Activated CD4-positive, alpha-beta T cell treated with anti-CD3 and anti-CD28 coated beads, Interleukin-2, Interleukin-4, amounts not matched to agents 100 ng/mL and 50 ng/mL, durations not matched to agents 16 hours and 8 hours (primary cell): ENCODE data around the gene CD46.
A peak's percentile ranks its signal among the peaks of the same experiment; 100 is the strongest.
"Not testable (repeated sequence)": the region's sequence is repeated elsewhere in the genome, so short reads cannot be mapped to it uniquely, and the experiment has no call there.

Source experiments
- DNase-seq: peaks from one replicate; pipeline ENCODE4 v3.0.0-alpha.2; 2020; ENCODE audit warnings: low spot score

CD46 gene

GRCh38 chr1:207751790-207752455, at the start of gene CD46:
TSS of gene CD46 (plus strand) at chr1:207752054. CDS start at chr1:207752213, 159 bp downstream.
- peak; percentile 94 for DNase-seq

GRCh38 chr1:207702317-207702716, 49.5 kb upstream of the CD46 start:
- DNase-seq = no peak

- no peak for DNase-seq
Observed at GRCh38 chr1:207703712-207704111, 48.1 kb upstream of the CD46 start.

- not testable (repeated sequence) for DNase-seq
Observed at GRCh38 chr1:207708004-207708403, 43.9 kb upstream of the CD46 start.

- no peak for DNase-seq
Observed at GRCh38 chr1:207711285-207711684, 40.6 kb upstream of the CD46 start.

GRCh38 chr1:207712701-207713100, 39.2 kb upstream of the CD46 start:
- DNase-seq = not testable (repeated sequence)

GRCh38 chr1:207713529-207713928, 38.3 kb upstream of the CD46 start:
- DNase-seq = no peak

GRCh38 chr1:207719234-207719633, 32.6 kb upstream of the CD46 start:
- DNase-seq = no peak

- not testable (repeated sequence) for DNase-seq
Observed at GRCh38 chr1:207728200-207728858, 23.5 kb upstream of the CD46 start.

- not testable (repeated sequence) for DNase-seq
Observed at GRCh38 chr1:207737503-207738157, 14.2 kb upstream of the CD46 start.

GRCh38 chr1:207738158-207738659, 13.6 kb upstream of the CD46 start:
- DNase-seq = not testable (repeated sequence)

GRCh38 chr1:207740207-207740606, 11.6 kb upstream of the CD46 start:
- no peak for DNase-seq

GRCh38 chr1:207742850-207743555, 8.9 kb upstream of the CD46 start:
- DNase-seq = no peak

GRCh38 chr1:207744000-207744534, 7.8 kb upstream of the CD46 start:
- no peak for DNase-seq

GRCh38 chr1:207745285-207745684, 6.6 kb upstream of the CD46 start:
- DNase-seq = no peak

- no peak for DNase-seq
Observed at GRCh38 chr1:207745839-207746767, 5.8 kb upstream of the CD46 start.

GRCh38 chr1:207747627-207748492, 4.0 kb upstream of the CD46 start:
- DNase-seq = no peak

GRCh38 chr1:207748737-207749528, 2.9 kb upstream of the CD46 start:
- no peak for DNase-seq
